Measurements from ENCODE around the gene CUL2.
"Not testable (repeated sequence)": the region's sequence is repeated elsewhere in the genome, so short reads cannot be mapped to it uniquely, and the experiment has no call there.

CUL2 gene

DNA sequence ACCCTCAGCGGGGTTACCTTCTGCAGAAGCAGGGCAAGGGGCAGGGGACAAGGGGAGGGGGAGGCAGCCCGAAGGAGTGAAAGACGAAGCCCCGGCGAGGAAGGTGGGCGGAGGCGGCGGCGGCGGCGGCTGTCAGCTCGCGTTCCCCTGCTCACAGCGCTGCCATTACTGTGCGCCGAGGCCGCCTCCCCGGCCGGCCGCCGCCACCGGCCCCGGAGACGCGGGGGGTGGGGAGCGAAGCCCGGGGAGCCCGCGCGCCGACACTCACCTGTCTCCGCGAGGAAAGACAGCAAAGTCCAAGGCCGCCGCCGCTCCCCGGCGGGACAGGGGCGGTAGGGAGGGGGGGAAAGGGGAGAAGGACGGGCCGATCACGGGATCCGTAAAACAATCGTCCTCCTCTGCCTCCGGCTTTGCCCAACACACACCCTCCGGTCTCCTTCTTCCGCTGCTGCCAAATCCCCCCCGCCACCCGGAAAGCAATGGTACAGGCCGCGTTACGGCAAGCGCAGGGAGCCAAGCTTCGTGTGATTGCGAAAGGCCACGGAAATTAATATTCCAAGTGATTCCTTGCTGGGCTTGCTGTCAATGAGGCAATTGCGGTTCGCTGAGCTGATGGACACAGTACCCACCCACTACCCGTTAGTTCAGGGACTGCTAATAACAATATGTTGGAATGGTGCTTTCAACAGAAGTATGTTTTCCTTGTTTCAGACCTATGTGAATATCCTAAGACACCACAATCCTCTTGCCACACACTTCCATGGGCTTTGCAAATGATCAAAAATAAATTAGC is at the start of gene CUL2:
CUL2 (minus strand) TSS at position 180 of the 793 bp plus-strand sequence. CDS start 19,024 bp downstream, outside the sequence.
- DNase-seq (ENCODE audit: low spot score): peak; percentile 92

DNA sequence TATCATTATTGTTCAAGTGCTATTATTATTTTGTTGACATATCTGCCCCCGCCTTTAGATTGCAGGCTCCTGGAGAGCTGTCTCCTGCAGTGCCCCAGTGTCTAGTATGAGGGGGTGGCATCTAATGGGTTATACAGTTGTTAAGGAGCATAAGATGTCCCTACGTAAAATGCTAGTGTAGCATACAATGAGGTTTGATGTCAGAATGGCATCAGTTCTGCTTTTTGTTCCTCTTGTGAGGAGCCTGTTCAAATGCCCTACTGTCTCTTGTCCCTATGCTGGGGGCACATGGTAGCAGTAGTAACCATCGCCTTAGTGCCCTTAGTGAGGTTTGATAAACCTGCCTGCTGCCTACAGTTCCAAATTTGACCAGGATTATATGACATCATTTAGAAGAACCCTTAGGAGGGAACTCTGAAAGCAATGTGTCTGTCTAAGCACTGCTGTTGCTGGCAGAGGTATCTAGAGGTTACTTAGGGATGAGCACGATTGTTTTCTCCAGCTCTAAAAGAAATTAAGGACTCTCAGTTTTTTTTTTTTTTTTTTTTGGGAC is 46.2 kb upstream of the CUL2 start:
- no peak for DNase-seq (ENCODE audit: low spot score)

DNA sequence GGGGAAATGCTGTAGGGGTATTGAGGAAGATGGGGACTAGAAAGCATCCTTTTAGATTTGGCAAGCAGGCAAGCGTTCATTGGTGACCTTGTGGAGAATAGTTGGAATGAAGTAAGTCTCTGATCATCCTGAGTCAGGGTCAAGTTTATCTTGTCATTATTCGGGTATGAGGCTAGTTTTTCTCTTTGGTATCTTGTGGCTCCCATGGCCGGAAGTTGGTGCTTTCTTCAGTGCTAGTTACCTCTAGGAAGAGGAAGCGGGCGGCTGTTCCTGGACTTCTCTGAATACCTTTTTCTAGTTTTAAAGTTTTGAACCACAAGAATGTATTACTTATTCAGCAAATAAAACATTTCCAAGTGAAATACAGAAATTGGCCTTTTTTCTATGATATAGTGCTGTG is 45.7 kb upstream of the CUL2 start:
- DNase-seq (ENCODE audit: low spot score): no peak

DNA sequence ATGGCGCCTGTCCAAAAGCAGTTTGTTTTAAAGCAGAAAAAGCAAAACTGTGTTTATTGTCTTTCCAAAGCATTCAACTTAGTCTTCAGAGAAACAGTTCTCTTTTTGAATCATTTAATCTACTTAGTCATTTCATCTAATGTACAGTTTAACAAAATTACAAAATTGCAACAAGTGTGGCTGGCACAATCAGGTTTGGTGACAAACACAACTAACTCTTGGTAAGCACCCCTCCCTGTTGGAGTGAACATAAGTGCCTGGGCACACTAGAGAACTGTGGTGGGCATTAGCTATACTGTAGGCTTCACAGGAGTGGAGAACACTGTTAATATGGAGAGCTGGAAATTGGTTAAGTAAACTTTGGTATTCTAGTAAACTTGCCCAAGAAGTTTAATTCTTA is 43.4 kb upstream of the CUL2 start:
- DNase-seq (ENCODE audit: low spot score): no peak

DNA sequence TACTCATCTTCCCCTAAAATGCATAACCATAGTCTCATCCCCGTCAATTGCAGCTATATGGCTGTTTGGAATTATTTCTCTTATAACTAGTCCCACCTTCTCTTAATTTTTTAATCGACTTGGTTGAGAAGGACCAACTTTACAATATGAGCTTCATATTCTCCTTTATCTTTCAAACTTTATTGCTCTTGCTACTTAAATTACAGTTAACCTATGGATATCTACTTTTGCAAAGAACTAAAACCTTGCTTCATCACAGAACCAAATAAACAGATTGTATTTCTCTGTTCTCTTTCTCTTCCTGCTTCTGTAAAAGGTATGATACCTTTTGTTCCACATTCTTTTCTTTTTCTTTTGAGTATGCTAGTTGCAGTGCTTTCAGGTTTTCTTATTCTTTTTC is 42.6 kb upstream of the CUL2 start:
- DNase-seq (ENCODE audit: low spot score): no peak

DNA sequence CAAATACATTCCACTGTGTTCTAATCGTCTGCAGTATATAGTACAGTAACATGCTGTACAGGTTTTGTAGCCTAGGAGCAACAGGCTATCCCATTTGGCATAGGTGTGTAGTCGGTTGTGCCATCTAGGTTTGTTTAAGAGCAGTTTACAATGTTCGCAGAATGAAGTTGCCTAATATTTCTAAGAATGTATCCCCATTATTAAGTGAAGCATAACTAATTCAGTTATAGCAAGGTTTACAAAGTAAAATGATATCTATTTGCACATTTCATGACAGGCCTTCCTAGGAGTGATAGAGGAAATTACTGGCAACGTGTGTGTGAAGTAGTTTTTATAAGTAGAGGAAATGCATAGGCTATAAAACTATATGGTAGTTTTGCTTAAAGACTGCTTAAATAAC is 40.5 kb upstream of the CUL2 start:
- DNase-seq (ENCODE audit: low spot score): no peak

DNA sequence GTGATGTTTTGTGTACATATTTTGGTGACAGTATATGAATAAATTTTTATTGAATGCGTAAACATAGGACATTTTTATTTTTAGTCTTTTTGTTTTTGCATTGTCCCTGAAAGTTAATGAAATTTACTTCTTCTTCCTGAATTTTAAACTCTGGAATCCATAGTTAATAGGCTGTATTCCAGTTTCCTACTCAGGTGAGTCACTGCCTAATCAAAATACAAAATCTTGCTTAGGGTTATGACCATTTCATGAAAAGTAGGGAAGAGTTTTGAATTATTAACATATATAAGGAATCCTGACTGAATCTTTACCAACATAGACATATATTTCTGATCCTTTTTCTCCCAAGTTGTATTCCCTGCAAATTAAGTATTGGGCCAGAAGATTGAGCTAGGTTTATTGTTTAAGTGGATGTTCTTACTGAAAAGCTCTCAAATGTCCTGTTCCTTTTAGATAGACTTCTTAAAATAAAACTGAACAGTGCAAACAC is 39.1 kb upstream of the CUL2 start:
- DNase-seq (ENCODE audit: low spot score): no peak

DNA sequence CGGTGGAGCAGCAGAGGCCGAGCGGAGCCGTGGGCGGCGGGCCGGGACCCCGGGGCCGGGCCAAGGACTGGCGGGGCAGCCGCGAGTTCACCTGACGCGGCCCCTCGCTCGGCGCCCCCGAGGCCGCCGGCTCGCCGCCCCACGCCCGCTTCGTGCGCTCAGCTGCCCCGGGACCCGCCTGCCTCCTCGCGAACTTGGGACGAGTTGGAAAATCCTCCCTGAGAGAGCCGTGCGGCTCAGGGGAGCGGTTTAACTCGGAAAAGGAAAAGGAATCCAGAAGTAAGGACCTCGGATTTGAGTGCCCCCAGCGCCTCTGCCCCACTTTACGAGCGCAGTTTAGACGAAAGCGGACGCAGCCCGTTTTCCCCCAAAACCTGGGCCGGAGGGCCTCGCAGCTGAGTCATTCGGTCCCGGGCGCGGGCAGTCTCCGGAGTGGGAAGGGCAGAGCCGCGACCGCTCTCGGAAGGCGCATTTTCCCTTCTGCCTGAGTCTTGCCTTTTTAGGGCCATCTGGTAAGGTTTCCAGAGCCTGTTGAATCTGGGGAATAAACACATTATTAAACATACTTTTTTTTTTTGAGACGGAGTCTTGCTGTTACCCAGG is 37.2 kb upstream of the CUL2 start:
- peak; percentile 33 for DNase-seq (ENCODE audit: low spot score)

DNA sequence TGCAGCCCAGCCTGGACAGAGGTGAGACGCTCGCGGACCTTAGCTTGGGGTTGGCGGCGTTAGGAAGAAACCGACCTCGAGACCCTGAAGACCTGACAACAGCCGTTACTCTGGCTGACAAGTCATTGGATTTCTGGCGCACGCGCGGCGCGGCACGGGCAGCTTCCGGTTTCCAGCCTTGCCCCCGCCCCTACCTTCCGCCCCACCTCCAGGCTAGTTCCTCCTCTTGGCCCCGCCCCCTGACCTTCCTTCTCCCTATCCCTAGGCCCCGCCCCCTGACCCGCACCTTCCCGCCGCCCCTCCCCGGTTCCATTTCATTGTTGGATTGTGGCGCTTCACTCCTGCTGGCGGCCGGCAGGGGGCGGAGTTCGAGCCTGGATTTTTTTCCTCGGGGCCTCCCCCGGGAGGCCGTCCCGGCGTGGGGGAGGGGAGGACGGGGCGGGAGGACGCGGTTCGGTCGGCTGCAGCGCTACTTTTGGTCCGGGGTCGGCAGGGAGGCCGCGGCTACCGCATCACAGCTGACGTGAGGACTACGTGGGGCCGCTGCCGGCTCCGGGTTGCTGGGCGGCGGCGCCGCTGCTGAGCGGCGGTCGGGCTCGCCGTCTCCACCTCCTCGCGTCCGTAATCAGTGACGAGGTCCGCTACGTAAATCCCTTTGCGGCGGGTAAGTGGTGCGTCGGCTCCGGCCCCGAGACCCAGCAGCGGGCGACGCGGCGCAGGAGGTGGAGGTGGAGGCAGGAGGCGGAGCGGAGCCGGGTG is 36.6 kb upstream of the CUL2 start, which contains the start of gene CREM:
CREM (plus strand) TSS at position 317 of the 759 bp plus-strand sequence. CDS start 10,990 bp downstream, outside the sequence.
- peak; percentile 95 for DNase-seq (ENCODE audit: low spot score)

DNA sequence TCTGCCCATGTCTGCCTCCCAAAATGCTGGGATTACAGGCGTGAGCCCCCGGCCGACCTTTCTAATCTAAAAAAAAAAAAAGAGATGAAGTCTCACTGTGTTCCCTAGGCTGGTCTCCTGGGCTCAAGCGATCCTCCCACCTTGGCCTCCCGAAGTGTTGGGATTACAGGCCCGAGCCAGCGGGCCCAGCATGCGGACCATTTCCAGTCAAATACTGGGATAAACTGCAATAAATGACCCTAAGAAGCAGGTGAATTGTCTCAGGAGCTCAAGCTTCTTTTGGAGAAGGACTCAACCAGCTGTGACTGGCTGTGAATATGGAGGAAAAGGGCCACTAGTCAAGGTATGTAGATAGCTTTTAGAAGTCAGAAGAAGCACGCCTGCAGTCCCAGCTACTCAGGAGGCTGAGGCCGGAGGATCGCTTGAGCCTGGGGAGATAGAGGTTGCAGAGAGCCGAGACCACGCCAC is 36.0 kb upstream of the CUL2 start:
- no peak for DNase-seq (ENCODE audit: low spot score)

DNA sequence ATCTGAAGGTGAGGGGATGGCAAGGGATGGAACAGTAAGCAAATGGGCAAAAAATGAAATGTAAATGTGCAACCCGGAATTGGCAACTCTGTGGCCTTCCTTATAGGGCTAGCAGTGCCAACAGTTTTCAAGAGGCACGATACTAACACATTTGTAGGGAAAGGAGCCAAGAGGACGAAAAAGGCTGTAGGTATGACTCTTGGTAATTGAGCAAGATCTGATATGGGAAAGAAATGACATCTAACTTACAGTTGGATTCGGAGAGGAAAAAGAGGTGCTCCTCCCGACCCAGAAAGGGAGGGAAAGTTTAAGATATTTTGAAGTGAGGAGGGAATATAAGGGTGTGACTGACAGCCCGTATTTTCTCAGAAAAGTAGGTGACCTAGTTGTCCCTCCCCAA is 34.4 kb upstream of the CUL2 start:
- no peak for DNase-seq (ENCODE audit: low spot score)

DNA sequence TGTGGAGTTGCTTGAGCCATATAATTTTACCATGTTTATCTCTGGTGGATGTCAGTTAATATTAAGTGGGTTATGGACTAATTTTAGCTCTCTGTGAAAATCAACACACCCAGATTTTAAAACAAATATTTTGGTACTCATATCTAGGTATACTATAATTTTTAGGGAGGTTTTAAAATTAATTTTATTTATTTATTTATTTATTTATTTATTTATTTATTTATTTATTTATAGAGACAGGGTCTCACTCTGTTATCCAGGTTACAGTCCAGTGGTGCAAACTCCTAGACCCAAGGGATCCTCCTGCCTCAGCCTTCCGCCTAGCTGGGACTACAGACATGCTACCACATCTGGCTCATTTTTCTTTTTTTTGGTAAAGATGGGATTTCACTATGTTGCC is 29.2 kb upstream of the CUL2 start:
- no peak for DNase-seq (ENCODE audit: low spot score)

DNA sequence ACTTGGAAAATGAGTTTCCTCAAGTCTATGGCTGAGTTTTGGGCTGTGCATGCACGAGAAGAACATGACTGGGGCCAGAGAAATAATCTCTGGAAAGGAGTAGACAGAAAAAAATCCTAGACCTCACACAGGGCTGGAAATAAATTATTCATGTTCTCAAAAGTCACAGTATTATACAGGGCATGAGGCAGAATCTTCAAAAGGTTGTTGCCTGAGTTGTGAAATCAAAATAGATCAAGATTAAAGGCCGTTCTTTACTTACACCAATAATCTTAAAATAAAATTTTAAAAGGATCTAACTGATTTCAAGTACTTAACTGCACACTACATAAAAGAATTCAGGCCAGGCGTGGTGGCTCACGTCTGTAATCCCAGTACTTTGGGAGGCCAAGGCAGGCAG is 22.4 kb upstream of the CUL2 start:
- DNase-seq (ENCODE audit: low spot score): no peak

DNA sequence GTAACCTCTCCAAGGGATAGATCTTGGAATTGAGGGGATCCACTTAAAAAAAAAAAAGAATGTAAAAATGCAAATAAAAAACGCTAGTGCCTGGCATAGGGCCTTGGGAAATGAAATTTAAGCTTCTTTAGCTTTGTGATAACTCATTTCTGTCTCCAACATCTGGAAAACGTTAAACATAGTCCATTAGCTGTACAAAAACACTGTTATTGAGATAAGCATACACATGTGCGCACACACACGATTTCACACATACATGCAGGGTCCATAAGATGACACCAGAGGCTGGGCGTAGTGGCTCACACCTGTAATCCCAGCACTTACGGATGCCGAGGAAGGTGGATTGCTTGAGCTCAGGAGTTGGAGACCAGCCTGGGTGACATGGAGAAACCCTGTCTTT is 13.7 kb upstream of the CUL2 start:
- no peak for DNase-seq (ENCODE audit: low spot score)

DNA sequence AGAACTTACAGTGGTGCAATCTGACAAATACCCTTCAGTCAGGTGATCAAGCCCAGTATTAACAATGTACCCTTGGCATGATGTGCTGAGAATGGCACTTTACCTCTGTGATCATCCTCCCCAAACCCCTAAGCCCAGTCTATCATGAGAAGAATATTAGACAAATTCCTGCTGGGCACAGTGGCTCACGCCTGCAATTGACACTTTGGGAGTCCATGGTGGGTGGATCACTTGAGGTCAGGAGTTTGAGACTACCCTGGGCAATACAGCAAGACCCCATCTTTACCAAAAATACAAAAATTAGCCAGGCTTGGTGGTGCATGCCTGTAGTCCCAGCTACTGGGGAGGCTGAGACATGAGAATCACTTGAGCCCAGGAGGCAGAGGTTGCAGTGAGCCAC is 7.4 kb upstream of the CUL2 start:
- no peak for DNase-seq (ENCODE audit: low spot score)

DNA sequence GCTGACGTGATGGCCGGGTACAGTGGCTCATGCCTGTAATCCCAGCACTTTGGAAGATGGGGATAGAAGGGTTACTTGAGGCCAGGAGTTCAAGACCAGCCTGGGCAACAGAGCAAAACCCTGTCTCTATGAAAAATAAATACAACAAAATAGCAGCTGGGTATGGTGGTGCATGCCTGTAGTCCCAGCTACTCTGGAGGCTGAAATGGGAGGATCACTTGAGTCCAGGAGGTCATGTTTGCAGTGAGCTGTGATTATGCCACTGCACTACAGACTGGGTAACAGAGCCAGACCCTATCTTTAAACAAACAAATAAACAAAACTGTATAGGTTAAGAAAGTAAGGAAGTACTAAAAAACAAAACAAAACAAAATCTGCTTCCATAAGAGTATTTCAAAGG is 6.2 kb upstream of the CUL2 start:
- no peak for DNase-seq (ENCODE audit: low spot score)

DNA sequence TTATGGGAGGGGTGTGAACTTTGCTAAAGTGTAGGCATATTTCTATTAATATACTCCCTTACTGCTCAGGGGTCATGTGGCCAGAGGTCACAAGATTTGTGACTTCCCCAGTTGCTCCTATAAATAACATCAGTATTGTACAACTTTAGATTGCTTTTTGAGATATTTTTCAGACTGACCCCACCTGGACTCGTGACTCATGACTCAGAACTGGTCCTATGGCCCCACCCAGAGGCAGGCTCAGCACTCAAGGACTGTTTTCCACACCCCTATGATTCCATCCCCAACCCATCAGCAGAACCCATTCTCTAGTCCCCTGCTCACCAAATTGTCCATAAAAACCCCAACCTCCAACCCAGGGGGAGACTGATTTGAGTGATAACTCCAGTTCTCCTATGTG is 2.7 kb upstream of the CUL2 start:
- no peak for DNase-seq (ENCODE audit: low spot score)

DNA sequence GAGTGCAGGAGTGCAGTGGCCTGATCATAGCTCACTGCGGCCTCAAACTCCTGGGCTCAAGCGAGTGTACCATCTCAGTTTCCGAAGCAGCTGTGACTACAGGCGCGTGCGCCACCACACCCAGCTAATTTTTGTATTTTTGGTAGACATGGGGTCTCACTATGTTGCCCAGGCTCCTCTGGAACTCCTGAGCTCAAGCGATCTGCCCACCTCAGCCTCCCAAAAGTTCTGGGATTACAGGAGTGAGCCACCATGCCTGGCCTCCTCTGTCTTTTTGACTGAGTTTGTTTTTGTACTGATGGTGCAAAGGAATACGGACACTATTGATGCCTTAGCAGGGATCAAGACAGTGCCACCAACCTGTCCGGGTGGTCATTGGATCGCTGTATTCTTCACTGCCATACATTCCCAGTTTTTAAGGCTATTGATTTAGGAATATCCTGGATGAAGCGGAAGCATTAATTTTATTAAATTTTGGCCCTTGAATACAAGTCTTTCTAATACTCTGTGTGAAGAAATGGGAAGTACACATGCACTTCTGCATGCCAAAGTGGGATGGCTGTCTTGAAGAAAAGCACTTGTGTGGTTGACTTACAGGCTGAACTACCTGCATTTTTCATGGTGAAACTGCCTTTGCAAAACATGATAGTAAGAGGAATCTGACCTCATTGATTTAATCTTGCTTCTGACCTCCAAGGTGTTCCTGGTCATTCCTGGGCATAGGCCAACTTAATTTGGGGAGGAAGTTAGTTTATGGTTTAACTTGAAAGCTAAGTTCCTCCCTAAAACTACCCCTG is 2.1 kb upstream of the CUL2 start:
- no peak for DNase-seq (ENCODE audit: low spot score)

DNA sequence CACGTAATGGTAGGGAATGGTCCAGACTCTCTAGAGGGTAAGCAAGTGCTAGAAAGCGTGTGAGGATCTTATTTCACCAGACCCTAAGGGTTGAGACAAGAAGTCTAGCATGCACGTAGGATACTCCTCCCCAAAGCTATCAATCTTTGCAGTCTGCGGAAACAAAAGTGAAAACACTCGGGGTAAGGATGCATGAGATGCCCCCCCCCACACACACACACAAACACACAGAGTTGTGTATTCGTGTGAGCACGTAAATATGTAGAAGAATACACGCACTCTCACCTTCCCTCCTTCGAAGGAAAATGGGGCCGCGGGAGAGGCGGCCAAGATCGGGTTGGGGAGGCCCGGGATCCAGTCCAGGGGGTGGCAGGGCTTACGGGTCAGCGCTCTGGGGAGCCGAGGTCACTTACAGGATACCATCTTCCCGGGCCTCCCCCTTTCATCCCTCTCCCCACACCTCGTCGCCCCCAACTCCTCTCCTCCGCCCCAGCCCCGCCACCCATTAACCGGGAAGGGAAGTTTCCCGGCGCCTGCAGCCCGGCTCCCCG is 455 bp downstream of the CUL2 start:
- DNase-seq (ENCODE audit: low spot score): peak; percentile 20

DNA sequence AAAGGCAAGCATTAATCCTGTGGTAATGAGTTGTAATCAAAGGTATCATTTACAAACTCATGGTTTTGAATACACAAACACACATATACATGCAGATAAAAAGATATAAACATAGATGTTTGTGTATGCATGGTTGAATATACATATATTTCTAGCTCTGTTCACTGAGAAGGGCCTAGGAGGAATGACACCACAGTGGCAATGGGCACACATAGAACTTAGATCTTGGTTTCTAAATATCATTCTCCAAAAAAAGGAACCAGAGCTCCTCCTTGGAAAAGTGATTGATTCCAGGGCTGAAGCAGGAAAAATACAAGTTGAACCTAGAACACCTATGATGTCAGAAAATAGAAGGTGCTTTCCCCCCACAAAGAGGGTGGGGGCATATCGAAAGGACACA is 6.9 kb downstream of the CUL2 start:
- no peak for DNase-seq (ENCODE audit: low spot score)

DNA sequence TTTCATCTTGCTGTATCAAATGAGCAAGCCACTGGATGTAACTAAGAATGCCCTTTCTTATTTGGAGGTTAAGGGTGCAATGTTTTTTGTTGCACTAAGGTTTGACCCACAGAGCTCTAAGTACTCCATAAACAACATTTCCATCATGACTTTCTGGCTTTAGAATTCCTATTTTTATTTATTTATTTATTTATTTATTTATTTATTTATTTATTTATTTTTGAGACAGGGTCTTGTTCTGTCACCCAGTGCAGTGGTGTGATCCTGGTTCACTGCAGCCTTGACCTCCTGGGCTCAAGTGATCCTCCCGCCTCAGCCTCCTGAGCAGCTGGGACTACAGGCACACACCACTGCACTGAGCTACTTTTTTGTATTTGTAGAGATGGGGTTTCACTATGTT is 9.9 kb downstream of the CUL2 start:
- DNase-seq (ENCODE audit: low spot score): not testable (repeated sequence)
